GM12878 (cell line): ENCODE data around the gene RAPGEF6. TPM values are rescaled to one million over a fixed set of nuclear protein-coding genes. Genes with fewer than 3 reads are reported as not detected.

ENCODE experiments used
- BCL11A ChIP-seq: IDR thresholded peaks from 2 replicates; pipeline ENCODE4 v1.6.1; 2011; ENCODE audit warnings: low read depth, low read length
- CHD2 ChIP-seq: IDR thresholded peaks from 2 replicates; pipeline ENCODE4 v1.6.1; 2011; ENCODE audit warnings: low read depth, low read length, improper control_type of control experiment, borderline replicate concordance
- ETV6 ChIP-seq, 2 experiments: fragments of 450-650 bp in 1 of 2; IDR thresholded peaks in 1 of 2; conservative IDR thresholded peaks in 1 of 2; 2 replicates each; pipeline ENCODE4 v1.6.1; 2014; ENCODE audit warnings: antibody characterized with exemption in 1 of 2, borderline replicate concordance in 1 of 2, low read depth in 1 of 2, mild to moderate bottlenecking in 1 of 2, moderate library complexity in 1 of 2
- GABPA ChIP-seq: IDR thresholded peaks from 2 replicates; pipeline ENCODE4 v1.6.1; 2014; ENCODE audit warnings: antibody characterized with exemption, low read depth, mild to moderate bottlenecking, inconsistent platforms
- IKZF1 ChIP-seq: fragments of 450-650 bp; conservative IDR thresholded peaks from 2 replicates; pipeline ENCODE4 v1.6.1; 2017; ENCODE audit warnings: antibody characterized with exemption, mild to moderate bottlenecking
- IKZF2 ChIP-seq, 2 experiments: fragments of 450-650 bp; IDR thresholded peaks; 2 replicates each; pipeline ENCODE4 v1.6.1; 2017; ENCODE audit warnings: mild to moderate bottlenecking in 2 of 2, moderate library complexity in 2 of 2
- IRF4 ChIP-seq: IDR thresholded peaks from 2 replicates; pipeline ENCODE4 v1.6.1; 2011; ENCODE audit warnings: low read depth, low read length
- KAT2A ChIP-seq: conservative IDR thresholded peaks from 2 replicates; pipeline ENCODE4 v1.6.1; 2011; ENCODE audit warnings: low read depth, low read length; ENCODE audit not compliant: control insufficient read depth
- KDM1A ChIP-seq: fragments of 200-600 bp; sonication (generic); IDR thresholded peaks from 2 replicates; pipeline ENCODE4 v1.6.1; 2016; ENCODE audit warnings: borderline replicate concordance
- MEF2B ChIP-seq: fragments of 450-650 bp; IDR thresholded peaks from 2 replicates; pipeline ENCODE4 v1.6.1; 2018; ENCODE audit warnings: mild to moderate bottlenecking, moderate library complexity; ENCODE audit not compliant: partially characterized antibody, poor library complexity, severe bottlenecking
- NFYA ChIP-seq: IDR thresholded peaks from 2 replicates; pipeline ENCODE4 v1.6.1; 2011; ENCODE audit warnings: low read depth, mild to moderate bottlenecking, low read length, improper control_type of control experiment, borderline replicate concordance
- RAD21 ChIP-seq: IDR thresholded peaks from 2 replicates; pipeline ENCODE4 v1.6.1; 2011; ENCODE audit warnings: mild to moderate bottlenecking, low read depth, low read length, moderate library complexity; ENCODE audit not compliant: insufficient read depth
- STAT1 ChIP-seq: fragments of 450-650 bp; conservative IDR thresholded peaks from 2 replicates; pipeline ENCODE4 v1.6.1; 2014; ENCODE audit warnings: antibody characterized with exemption, mild to moderate bottlenecking
- YBX1 ChIP-seq: fragments of 450-650 bp; IDR thresholded peaks from 2 replicates; pipeline ENCODE4 v1.6.1; 2016; ENCODE audit warnings: antibody characterized with exemption
- ZNF207 ChIP-seq: fragments of 450-650 bp; IDR thresholded peaks from 2 replicates; pipeline ENCODE4 v1.6.1; 2014; ENCODE audit warnings: antibody characterized with exemption, mild to moderate bottlenecking, borderline replicate concordance
- ZNF274 ChIP-seq: IDR thresholded peaks from one replicate; pipeline ENCODE4 v1.8.0; 2011; ENCODE audit not compliant: insufficient read length, insufficient read depth
- polyA plus RNA-seq, 11 experiments: library from polyadenylated mRNA; depleted of rRNA in 4 of 11; unstranded in 6 of 11; stranded (reverse) in 5 of 11; fragments of >200 nt; fragmentation: Nextera tagmentation in 4 of 11; fragmentation: Illumina TruSeq in 1 of 11; extraction: Ambion mirVana in 4 of 11; extraction: Trizol in 1 of 11; gene quantifications; 1 replicate in 1 of 11; 2 replicates in 10 of 11; pipeline versions ENCODE4 v1.2.1 to v1.2.3, GENCODE V29; 2011 to 2016; ENCODE audit warnings: inconsistent platforms in 2 of 11, missing spikeins in 2 of 11, low read depth in 1 of 11
- total RNA-seq, 4 experiments: library from RNA; depleted of rRNA in 3 of 4; stranded (reverse); fragments of >200 nt in 3 of 4; fragmentation: Illumina TruSeq in 1 of 4; extraction: Trizol in 1 of 4; gene quantifications; 2 replicates each; pipeline versions ENCODE4 v1.2.1 to v1.2.3, GENCODE V29; 2013 to 2021
- TF ChIP-seq, protein P1 (sequence below): fragments of 450-650 bp; conservative IDR thresholded peaks from 2 replicates; pipeline ENCODE4 v1.6.1; 2017; ENCODE audit warnings: mild to moderate bottlenecking, moderate library complexity
- TF ChIP-seq, protein P2 (sequence below): IDR thresholded peaks from 2 replicates; pipeline ENCODE4 v1.6.1; 2011; ENCODE audit warnings: low read depth, low read length, improper control_type of control experiment, borderline replicate concordance
- TF ChIP-seq, protein P3 (sequence below): fragments of 450-650 bp; IDR thresholded peaks from 2 replicates; pipeline ENCODE4 v1.6.1; 2014; ENCODE audit warnings: mild to moderate bottlenecking
- TF ChIP-seq, protein P4 (sequence below): fragments of 450-650 bp; formaldehyde crosslinking; IDR thresholded peaks from 2 replicates; pipeline ENCODE4 v1.5.0; 2022; ENCODE audit warnings: mild to moderate bottlenecking, missing genetic modification characterization
- TF ChIP-seq, protein P5 (sequence below): IDR thresholded peaks from 2 replicates; pipeline ENCODE4 v1.6.1; 2011; ENCODE audit warnings: borderline replicate concordance, low read depth, mild to moderate bottlenecking, moderate library complexity, mixed read lengths, low read length; ENCODE audit not compliant: insufficient read depth; ENCODE audit errors: extremely low read length

Gene RAPGEF6
- total and polyA plus RNA-seq, 10 of the 15 experiments (the other 5 are each of a cell fraction or from before 2014, with no cell fraction given) = 2.9 to 24.0 (median 14.2) TPM

DNA sequence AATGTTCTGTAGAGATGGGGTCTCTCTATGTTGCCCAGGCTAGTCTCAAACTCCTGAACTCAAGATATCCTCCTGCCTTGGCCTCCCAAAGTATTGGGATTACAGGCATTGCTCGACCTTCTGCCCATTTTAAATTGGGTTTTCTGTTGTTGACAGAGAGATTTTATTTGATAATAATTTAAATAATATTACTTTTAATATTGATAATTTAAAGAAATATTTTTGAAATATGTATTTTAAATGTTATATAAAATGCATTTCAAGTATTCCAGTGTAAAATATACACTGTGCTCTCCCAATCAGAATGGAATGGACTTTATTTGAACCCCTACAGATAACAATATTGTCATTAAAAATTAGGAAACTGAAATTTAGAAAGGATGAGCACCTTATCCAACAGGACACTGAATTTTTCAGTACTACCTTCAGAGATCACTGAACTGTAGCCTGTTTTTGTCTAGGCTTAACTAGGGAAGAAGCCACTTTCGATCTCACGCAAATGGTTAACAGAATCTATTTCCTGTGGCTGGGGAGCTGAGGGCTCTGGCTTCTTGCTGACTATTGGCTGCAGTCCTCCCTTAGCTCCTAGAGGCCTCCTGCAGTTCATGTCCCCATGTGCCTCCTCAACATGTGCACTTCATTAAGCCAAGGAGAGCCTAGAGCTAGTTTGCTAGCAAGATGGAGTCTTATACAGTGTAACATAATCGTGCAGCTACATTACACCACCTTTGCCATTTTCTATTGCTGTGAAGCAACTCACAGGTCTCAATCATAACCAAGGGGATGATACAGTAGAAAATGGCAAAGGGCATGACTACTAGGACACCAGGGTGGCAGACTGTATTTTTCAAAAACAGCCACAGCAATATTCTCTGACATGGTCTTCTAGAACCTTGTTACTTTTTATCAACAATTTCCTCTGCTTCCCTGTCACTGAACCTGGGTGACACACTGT, 221.1 kb downstream of the RAPGEF6 start (continued):
- no peak for TF ChIP-seq GABPA
- TF ChIP-seq ZNF207 = no peak
- TF ChIP-seq, protein P1, sequence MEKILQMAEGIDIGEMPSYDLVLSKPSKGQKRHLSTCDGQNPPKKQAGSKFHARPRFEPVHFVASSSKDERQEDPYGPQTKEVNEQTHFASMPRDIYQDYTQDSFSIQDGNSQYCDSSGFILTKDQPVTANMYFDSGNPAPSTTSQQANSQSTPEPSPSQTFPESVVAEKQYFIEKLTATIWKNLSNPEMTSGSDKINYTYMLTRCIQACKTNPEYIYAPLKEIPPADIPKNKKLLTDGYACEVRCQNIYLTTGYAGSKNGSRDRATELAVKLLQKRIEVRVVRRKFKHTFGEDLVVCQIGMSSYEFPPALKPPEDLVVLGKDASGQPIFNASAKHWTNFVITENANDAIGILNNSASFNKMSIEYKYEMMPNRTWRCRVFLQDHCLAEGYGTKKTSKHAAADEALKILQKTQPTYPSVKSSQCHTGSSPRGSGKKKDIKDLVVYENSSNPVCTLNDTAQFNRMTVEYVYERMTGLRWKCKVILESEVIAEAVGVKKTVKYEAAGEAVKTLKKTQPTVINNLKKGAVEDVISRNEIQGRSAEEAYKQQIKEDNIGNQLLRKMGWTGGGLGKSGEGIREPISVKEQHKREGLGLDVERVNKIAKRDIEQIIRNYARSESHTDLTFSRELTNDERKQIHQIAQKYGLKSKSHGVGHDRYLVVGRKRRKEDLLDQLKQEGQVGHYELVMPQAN = no peak
- no peak for TF ChIP-seq CHD2
- TF ChIP-seq RAD21 = no peak
- TF ChIP-seq, protein P2, sequence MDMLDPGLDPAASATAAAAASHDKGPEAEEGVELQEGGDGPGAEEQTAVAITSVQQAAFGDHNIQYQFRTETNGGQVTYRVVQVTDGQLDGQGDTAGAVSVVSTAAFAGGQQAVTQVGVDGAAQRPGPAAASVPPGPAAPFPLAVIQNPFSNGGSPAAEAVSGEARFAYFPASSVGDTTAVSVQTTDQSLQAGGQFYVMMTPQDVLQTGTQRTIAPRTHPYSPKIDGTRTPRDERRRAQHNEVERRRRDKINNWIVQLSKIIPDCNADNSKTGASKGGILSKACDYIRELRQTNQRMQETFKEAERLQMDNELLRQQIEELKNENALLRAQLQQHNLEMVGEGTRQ = no peak
- TF ChIP-seq, protein P3, sequence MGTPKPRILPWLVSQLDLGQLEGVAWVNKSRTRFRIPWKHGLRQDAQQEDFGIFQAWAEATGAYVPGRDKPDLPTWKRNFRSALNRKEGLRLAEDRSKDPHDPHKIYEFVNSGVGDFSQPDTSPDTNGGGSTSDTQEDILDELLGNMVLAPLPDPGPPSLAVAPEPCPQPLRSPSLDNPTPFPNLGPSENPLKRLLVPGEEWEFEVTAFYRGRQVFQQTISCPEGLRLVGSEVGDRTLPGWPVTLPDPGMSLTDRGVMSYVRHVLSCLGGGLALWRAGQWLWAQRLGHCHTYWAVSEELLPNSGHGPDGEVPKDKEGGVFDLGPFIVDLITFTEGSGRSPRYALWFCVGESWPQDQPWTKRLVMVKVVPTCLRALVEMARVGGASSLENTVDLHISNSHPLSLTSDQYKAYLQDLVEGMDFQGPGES = no peak
- no peak for TF ChIP-seq BCL11A
- TF ChIP-seq ZNF274 = no peak
- no peak for TF ChIP-seq KAT2A
- TF ChIP-seq ETV6 (conservative IDR thresholded peaks at IDR 0.05 in 1 of 2, IDR thresholded peaks at IDR 0.05 in 1 of 2; ENCODE audit: borderline replicate concordance in 1 of 2, low read depth in 1 of 2) = no peak
- TF ChIP-seq YBX1 = no peak
- TF ChIP-seq, protein P4, sequence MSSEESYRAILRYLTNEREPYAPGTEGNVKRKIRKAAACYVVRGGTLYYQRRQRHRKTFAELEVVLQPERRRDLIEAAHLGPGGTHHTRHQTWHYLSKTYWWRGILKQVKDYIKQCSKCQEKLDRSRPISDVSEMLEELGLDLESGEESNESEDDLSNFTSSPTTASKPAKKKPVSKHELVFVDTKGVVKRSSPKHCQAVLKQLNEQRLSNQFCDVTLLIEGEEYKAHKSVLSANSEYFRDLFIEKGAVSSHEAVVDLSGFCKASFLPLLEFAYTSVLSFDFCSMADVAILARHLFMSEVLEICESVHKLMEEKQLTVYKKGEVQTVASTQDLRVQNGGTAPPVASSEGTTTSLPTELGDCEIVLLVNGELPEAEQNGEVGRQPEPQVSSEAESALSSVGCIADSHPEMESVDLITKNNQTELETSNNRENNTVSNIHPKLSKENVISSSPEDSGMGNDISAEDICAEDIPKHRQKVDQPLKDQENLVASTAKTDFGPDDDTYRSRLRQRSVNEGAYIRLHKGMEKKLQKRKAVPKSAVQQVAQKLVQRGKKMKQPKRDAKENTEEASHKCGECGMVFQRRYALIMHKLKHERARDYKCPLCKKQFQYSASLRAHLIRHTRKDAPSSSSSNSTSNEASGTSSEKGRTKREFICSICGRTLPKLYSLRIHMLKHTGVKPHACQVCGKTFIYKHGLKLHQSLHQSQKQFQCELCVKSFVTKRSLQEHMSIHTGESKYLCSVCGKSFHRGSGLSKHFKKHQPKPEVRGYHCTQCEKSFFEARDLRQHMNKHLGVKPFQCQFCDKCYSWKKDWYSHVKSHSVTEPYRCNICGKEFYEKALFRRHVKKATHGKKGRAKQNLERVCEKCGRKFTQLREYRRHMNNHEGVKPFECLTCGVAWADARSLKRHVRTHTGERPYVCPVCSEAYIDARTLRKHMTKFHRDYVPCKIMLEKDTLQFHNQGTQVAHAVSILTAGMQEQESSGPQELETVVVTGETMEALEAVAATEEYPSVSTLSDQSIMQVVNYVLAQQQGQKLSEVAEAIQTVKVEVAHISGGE (CRISPR knock-in tag) = no peak
- no peak for TF ChIP-seq IRF4
- peak; percentile 13 for TF ChIP-seq MEF2B
- TF ChIP-seq STAT1 = no peak
- TF ChIP-seq IKZF2 (IDR thresholded peaks at IDR 0.05) = peak in 1 of 2 experiments; percentile 39; a peak in 2 of 4 replicates
- no peak for TF ChIP-seq KDM1A
- peak; percentile 14; the same call in 1 of the 2 replicates for TF ChIP-seq IKZF1
- TF ChIP-seq, protein P5, sequence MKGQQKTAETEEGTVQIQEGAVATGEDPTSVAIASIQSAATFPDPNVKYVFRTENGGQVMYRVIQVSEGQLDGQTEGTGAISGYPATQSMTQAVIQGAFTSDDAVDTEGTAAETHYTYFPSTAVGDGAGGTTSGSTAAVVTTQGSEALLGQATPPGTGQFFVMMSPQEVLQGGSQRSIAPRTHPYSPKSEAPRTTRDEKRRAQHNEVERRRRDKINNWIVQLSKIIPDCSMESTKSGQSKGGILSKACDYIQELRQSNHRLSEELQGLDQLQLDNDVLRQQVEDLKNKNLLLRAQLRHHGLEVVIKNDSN = no peak
- TF ChIP-seq NFYA = no peak
